ENCODE measurements around the gene DPEP2NB. TPM values are rescaled to one million over a fixed set of nuclear protein-coding genes. Genes with fewer than 3 reads are reported as not detected.

The DPEP2NB gene, protein sequence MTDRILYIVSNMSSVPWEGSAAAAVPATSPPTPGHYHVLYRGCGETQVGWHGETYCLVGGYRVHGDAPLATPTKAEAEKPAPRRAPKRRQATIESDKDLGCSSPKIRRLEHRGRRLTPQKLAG
- total RNA-seq: not detected

DNA sequence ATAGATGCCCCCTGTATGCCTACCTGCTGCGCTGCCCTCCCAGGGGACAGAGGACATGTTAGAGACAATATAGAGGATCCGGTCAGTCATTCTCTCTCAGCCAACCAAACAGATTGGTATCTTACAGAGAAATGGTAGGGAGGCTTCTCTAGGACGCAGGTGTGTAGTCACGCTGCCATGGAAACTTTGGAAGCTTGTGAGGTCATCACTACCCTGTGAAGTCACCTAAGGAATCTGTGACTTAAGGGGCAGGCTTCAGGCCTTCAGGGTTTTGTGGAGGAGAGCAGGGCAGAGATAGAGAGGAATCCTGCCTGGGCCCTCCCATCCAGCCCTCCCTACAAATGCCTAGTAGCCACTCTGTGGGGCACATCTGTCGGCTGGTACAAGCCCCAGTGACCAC is at the start of gene DPEP2NB:
Gene DPEP2NB, minus strand, starts transcription at position 231 of the 400 bp plus-strand sequence. Its CDS starts 141 bp downstream, at position 90.
- Mint-ChIP-seq H3K36me3 (ENCODE audit: low read depth) (no peaks in the 10 kb centered on the region), H3K4me3 (no peak within 1 kb of the TSS), H3K27me3 (ENCODE audit: low read depth) (no peaks in the 10 kb centered on the region), H3K27ac (no peak within 1 kb of the TSS), H3K4me1 (ENCODE audit: low read depth) (peaks cover 11% of the 10 kb centered on the region), H3K9me3 (no peaks in the 10 kb centered on the region)
- CTCF ChIA-PET: interaction anchor here (1.5 kb wide), 1 partner anchor 32 kb away, joined by 3 read pairs; no protein-coding TSS in a partner anchor
- intact Hi-C loops (cut with micrococcal nuclease): no loop called here
- no peak for DNase-seq

DNA sequence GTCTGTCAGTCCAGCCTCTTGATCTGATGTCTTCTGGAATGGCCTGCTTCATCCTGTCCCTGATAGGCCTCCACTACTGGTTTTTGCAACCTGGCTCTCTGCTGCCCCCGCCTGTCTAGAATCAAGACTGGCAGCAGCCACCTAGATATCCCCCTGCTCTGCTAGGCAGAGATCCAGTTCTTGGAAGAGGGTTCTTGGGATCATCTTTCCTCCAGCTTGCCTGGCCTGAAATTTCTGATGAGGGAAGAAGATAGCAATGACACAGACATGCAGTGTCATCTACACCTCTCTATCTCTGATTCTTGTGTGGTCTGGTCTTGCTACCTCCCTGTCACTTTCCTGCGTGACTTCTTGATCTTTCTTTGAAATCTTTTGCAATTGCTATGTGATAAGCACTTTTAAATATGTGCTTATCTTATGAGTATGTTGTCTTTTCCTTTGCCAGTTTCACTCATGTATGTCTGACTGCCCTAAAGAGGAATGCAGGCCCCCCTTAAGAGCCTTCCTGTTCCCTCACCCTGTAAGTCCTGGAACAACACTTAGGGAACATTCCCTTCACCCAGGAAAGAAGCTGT is 49.2 kb upstream of the DPEP2NB start:
- intact Hi-C loops (cut with micrococcal nuclease): loop anchor here (1.0 to 2.0 kb wide), 5 partner anchors 14 to 249 kb away; partner anchors contain the start of gene PSMB10
- no peak overlapping the region for H3K27ac Mint-ChIP-seq
- H3K4me1 Mint-ChIP-seq (ENCODE audit: low read depth): peaks cover 61% of the 10 kb centered on the region
- peak; percentile 88 for DNase-seq
- CTCF ChIA-PET: interaction anchor here (0.6 to 3.1 kb wide), 16 partner anchors 8 to 166 kb away, joined by 3 to 15 read pairs (median 4); partner anchors contain the start of gene NFATC3
- H3K36me3 Mint-ChIP-seq (ENCODE audit: low read depth): peaks cover 30% of the 10 kb centered on the region
- no peaks in the 10 kb centered on the region for H3K27me3 Mint-ChIP-seq (ENCODE audit: low read depth)
- no peak overlapping the region for H3K4me3 Mint-ChIP-seq
- H3K9me3 Mint-ChIP-seq: no peaks in the 10 kb centered on the region

DNA sequence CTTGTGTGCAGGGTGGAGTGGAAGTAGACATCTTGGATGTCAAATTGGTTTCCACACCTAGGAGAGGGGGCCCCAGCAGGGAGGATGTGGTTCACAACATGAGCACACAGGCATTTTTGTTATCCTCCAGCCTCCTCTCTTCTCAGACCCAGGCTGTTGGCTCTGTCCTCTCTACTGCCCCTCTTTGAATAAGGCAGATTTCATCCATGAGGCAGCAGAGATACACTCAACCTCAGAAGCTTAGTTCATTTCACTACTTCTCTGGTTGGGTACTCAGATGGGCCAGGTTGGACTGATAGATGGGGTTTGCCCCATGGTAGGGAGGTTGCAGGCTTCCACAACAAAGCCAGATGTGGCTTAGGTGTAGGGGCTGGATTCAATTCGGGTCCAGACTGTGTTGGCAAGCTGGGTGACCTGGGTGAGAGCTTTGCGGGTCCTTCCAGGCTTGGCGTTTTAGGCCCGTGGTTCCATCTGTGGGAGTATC is 47.2 kb upstream of the DPEP2NB start:
- CTCF ChIA-PET: interaction anchor here (0.7 to 3.1 kb wide), 5 partner anchors 12 to 305 kb away, joined by 3 to 15 read pairs (median 4); no protein-coding TSS in a partner anchor
- DNase-seq: peak; percentile 75
- no peaks in the 10 kb centered on the region for H3K27me3 Mint-ChIP-seq (ENCODE audit: low read depth)
- H3K4me1 Mint-ChIP-seq (ENCODE audit: low read depth): peaks cover 59% of the 10 kb centered on the region
- no peak overlapping the region for H3K4me3 Mint-ChIP-seq
- H3K9me3 Mint-ChIP-seq: no peaks in the 10 kb centered on the region
- H3K36me3 Mint-ChIP-seq (ENCODE audit: low read depth): peaks cover 31% of the 10 kb centered on the region
- intact Hi-C loops (cut with micrococcal nuclease): loop anchor here (2.0 kb wide), 1 partner anchor 40 kb away; the partner anchor contains the start of genes DDX28 and DUS2
- H3K27ac Mint-ChIP-seq: peak overlapping the region; percentile 65

DNA sequence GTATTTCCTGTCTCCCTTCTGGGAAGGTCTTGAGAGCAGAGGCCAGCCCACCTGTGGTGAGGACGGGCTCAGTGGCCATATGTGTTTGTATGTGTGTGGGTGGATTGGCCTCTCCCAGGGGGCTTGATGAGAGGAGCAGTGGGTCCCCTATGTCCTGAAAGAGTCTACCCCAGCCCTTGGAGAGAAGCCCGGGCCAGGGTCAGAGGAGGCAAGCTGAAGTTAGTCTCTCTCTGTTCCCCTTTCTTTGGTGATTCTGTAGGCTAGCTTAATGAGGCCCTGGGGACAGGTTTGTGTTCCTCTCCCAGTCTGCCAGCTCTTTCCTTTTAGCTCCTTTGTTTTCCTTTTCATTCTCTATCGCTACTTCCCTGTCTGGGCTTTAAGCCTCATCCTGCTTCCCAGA is 45.7 kb upstream of the DPEP2NB start:
- CTCF ChIA-PET: interaction anchor here (0.8 to 1.5 kb wide), 3 partner anchors 10 to 245 kb away, joined by 3 to 5 read pairs (median 3); no protein-coding TSS in a partner anchor
- Mint-ChIP-seq H3K36me3 (ENCODE audit: low read depth) (peaks cover 30% of the 10 kb centered on the region), H3K4me1 (ENCODE audit: low read depth) (peaks cover 56% of the 10 kb centered on the region), H3K27me3 (ENCODE audit: low read depth) (no peaks in the 10 kb centered on the region), H3K4me3 (no peak overlapping the region), H3K27ac (peak overlapping the region; percentile 63), H3K9me3 (no peaks in the 10 kb centered on the region)
- intact Hi-C loops (cut with micrococcal nuclease): no loop called here
- DNase-seq: no peak

DNA sequence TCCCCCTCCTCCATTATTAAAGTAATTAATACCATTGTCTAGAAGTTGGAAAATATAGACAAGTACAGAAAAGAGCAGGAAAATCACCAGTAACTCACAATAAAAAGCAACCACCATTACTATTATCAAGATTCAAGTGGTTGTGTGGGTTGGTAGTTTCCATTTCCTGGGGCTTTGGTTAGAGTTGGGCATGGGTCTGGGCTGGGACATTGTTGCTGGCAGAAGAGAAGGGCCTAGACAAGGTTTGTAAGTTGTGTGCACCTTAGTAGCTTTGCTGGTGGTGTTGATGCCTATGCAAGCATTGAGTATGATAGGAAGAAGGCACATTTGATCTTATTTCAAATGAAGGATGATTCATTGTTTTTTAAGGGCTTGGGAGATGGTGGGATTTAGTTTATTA is 44.1 kb upstream of the DPEP2NB start:
- no peaks in the 10 kb centered on the region for H3K27me3 Mint-ChIP-seq (ENCODE audit: low read depth)
- CTCF ChIA-PET: interaction anchor here (0.6 to 0.7 kb wide), 2 partner anchors 57 to 131 kb away, joined by 4 read pairs; no protein-coding TSS in a partner anchor
- H3K4me1 Mint-ChIP-seq (ENCODE audit: low read depth): peaks cover 42% of the 10 kb centered on the region

DNA sequence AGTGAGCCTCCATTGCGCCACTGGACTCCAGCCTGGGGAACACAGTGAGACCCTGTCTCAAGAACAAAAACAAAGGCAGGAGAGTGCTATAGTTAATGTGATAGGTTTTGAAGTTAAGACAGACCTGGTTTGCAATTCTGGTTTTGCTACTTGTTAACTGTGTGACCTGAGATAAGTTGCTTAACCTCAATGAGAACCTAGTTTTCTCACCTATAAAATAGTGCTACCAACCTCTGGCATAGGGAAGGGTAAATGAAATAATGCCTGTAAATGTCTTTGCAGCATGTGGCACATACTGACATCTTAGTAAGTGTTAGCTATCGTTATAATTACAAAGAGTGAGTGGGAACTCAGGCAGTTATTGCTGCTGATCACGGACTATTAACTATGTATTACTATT is 39.7 kb upstream of the DPEP2NB start:
- H3K4me3 Mint-ChIP-seq: no peak overlapping the region
- no peak overlapping the region for H3K27ac Mint-ChIP-seq
- intact Hi-C loops (cut with micrococcal nuclease): no loop called here
- peaks cover 27% of the 10 kb centered on the region for H3K36me3 Mint-ChIP-seq (ENCODE audit: low read depth)
- H3K9me3 Mint-ChIP-seq: no peaks in the 10 kb centered on the region
- CTCF ChIA-PET: interaction anchor here (1.5 kb wide), 1 partner anchor 15 kb away, joined by 5 read pairs; no protein-coding TSS in a partner anchor
- H3K4me1 Mint-ChIP-seq (ENCODE audit: low read depth): peaks cover 11% of the 10 kb centered on the region
- DNase-seq: no peak
- no peaks in the 10 kb centered on the region for H3K27me3 Mint-ChIP-seq (ENCODE audit: low read depth)

More for the DNA sequence above, 44.1 kb upstream of the DPEP2NB start:
- Mint-ChIP-seq H3K4me3 (no peak overlapping the region), H3K27ac (no peak overlapping the region), H3K36me3 (ENCODE audit: low read depth) (peaks cover 32% of the 10 kb centered on the region), H3K9me3 (no peaks in the 10 kb centered on the region)
- DNase-seq: no peak
- intact Hi-C loops (cut with micrococcal nuclease): no loop called here

DNA sequence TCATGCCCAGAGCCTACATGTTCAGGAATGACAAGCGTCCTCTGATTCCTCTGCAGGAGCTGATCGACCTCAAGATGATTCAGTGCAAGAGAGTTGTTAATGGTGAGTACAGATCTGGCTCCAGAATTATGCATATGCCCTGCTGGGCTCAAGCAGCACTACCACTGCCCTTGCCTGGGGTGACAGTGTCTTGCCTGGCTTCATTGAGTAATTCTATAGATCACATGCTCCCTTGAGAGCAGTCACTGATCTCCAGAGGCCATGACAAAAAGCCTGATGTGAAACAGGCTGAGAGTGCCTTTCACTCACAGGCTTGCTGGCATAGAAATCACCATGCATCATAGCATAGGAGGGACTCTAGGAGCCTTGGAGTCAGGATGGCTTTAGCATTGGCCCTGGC is 33.7 kb upstream of the DPEP2NB start:
- Mint-ChIP-seq H3K4me1 (ENCODE audit: low read depth) (no peaks in the 10 kb centered on the region), H3K27me3 (ENCODE audit: low read depth) (no peaks in the 10 kb centered on the region), H3K9me3 (no peaks in the 10 kb centered on the region), H3K27ac (no peak overlapping the region), H3K36me3 (ENCODE audit: low read depth) (peaks cover 31% of the 10 kb centered on the region), H3K4me3 (no peak overlapping the region)
- intact Hi-C loops (cut with micrococcal nuclease): no loop called here
- no peak for DNase-seq
- CTCF ChIA-PET: interaction anchor here (0.6 kb wide), 1 partner anchor 231 kb away, joined by 3 read pairs; no protein-coding TSS in a partner anchor

DNA sequence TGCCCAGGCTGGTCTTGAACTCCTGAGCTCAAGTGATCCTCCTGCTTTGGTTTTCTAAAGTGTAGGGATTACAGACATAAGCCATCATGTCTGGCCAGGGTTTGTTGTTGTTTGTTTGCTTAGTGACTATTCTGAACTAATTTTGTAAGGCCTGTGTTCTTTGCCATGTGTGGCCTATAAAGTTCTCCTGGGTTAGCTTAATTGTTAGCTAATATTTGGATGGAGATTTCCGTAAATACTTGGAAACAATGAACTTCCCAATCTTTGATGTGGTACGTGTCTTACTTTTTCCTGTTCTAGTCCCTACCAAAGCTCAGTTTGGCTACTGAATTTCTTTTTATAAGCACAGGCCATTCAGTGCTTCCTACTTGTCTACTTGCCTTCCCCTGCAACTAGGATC is 32.3 kb upstream of the DPEP2NB start:
- H3K4me3 Mint-ChIP-seq: no peak overlapping the region
- no peaks in the 10 kb centered on the region for H3K4me1 Mint-ChIP-seq (ENCODE audit: low read depth)
- no peak for DNase-seq
- peaks cover 22% of the 10 kb centered on the region for H3K36me3 Mint-ChIP-seq (ENCODE audit: low read depth)
- no peaks in the 10 kb centered on the region for H3K27me3 Mint-ChIP-seq (ENCODE audit: low read depth)
- intact Hi-C loops (cut with micrococcal nuclease): no loop called here
- H3K9me3 Mint-ChIP-seq: no peaks in the 10 kb centered on the region
- CTCF ChIA-PET: interaction anchor here (0.6 kb wide), 3 partner anchors 36 to 471 kb away, joined by 3 to 5 read pairs (median 3); no protein-coding TSS in a partner anchor
- H3K27ac Mint-ChIP-seq: no peak overlapping the region

DNA sequence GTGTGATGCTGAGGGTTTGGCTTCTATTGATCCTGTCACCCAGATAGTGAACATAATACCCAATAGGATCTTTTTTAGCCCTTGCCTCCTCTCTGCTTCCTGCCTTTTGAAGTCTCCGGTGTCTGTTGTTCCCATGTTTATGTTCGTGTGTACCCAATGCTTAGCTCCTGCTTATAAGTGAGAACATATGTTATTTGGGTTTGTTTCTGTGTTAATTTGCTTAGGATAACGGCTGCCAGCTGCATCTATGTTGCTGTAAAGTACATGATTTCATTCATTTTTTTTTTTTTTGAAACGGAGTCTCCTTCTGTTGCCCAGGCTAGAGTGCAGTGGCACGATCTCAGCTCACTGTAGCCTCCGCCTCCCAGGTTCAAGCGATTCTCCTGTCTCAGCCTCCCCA is 30.4 kb upstream of the DPEP2NB start:
- Mint-ChIP-seq H3K27ac (no peak overlapping the region), H3K36me3 (ENCODE audit: low read depth) (peaks cover 21% of the 10 kb centered on the region), H3K27me3 (ENCODE audit: low read depth) (no peaks in the 10 kb centered on the region), H3K4me3 (no peak overlapping the region), H3K9me3 (no peaks in the 10 kb centered on the region), H3K4me1 (ENCODE audit: low read depth) (no peaks in the 10 kb centered on the region)
- intact Hi-C loops (cut with micrococcal nuclease): no loop called here
- DNase-seq: no peak
- CTCF ChIA-PET: interaction anchor here (0.6 to 1.2 kb wide), 3 partner anchors 8 to 59 kb away, joined by 3 to 4 read pairs (median 3); no protein-coding TSS in a partner anchor

DNA sequence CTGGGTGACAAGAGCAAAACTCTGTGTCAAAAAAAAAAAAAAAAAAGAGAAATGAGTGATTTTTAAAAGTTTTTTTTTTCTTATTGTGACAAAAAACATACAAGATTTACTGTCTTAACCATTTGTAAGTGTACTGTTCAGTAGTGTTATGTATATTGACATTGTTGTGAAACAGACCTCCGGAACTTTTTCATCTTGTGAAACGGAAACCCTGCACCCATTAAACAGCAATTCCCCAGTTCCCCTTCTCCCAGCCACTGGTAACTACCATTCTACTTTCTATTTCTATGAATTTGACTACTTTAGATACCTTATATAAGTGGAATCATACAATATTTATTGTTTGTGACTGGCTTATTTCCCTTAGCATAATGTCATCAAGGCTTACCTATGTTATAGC is 26.1 kb upstream of the DPEP2NB start:
- CTCF ChIA-PET: interaction anchor here (0.6 to 3.4 kb wide), 10 partner anchors 13 to 186 kb away, joined by 3 to 21 read pairs (median 8); partner anchors contain the start of gene NRN1L
- no peak for DNase-seq
- H3K27me3 Mint-ChIP-seq (ENCODE audit: low read depth): no peaks in the 10 kb centered on the region
- no peak overlapping the region for H3K4me3 Mint-ChIP-seq
- H3K36me3 Mint-ChIP-seq (ENCODE audit: low read depth): peaks cover 21% of the 10 kb centered on the region
- H3K4me1 Mint-ChIP-seq (ENCODE audit: low read depth): peaks cover 7% of the 10 kb centered on the region
- no peaks in the 10 kb centered on the region for H3K9me3 Mint-ChIP-seq
- intact Hi-C loops (cut with micrococcal nuclease): no loop called here
- H3K27ac Mint-ChIP-seq: no peak overlapping the region

DNA sequence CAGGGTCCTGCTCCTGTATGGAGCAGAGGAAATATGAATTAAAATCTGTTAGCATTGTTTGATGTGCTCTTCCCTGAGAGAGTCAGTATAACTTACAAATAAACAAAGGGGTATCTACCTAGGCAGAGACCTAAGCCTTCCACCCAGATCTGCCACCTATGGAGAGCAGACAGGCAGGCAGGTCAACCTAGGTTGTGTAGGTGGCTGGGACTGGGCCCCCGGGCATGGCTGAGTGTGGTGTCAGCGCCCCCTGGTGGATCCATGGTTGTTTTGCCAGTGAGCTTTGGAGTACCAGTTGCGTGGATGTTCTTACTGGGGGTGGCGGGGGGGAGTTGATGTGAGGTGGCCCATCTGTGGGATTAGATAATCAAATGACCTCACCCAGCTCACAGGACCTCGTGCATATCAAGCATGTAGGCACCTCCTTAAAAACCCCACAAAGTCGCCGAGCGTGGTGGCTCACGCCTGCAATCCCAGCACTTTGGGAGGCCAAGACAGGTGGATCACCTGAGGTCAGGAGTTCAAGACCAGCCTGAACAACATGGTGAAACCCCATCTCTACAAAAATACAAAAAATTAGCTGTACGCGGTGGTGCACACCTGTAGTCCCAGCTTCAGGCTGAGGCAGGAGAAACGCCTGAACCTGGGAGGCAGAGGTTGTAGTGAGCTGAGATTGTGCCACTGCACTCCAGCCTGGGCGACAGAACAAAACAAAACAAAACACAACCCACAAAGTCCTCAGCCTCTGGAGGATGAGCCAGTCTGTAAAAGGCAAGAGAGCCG is 25.0 kb upstream of the DPEP2NB start:
- peaks cover 24% of the 10 kb centered on the region for H3K36me3 Mint-ChIP-seq (ENCODE audit: low read depth)
- no peak overlapping the region for H3K27ac Mint-ChIP-seq
- H3K4me1 Mint-ChIP-seq (ENCODE audit: low read depth): peaks cover 7% of the 10 kb centered on the region

More for the DNA sequence above, 25.0 kb upstream of the DPEP2NB start:
- H3K27me3 Mint-ChIP-seq (ENCODE audit: low read depth): no peaks in the 10 kb centered on the region
- CTCF ChIA-PET: interaction anchor here (0.6 to 3.4 kb wide), 41 partner anchors 8 to 1766 kb away, joined by 3 to 21 read pairs (median 4); partner anchors contain the start of genes DDX28, DPEP2, DUS2 and NRN1L
- intact Hi-C loops (cut with micrococcal nuclease): loop anchor here (1.0 kb wide), 5 partner anchors 47 to 519 kb away; partner anchors contain the start of genes PSMB10 and SLC12A4
- H3K9me3 Mint-ChIP-seq: no peaks in the 10 kb centered on the region
- peak; percentile 95 for DNase-seq
- no peak overlapping the region for H3K4me3 Mint-ChIP-seq

Data from activated naive CD4-positive, alpha-beta T cell treated with anti-CD3 and anti-CD28 coated beads for 36 hours (primary cell).